Fibroblast of pulmonary artery (primary cell): ENCODE results near the gene FXYD1.

Experiments used
- DNase-seq: peaks from one replicate; pipeline ENCODE4 v3.0.0-alpha.2; 2010; ENCODE audit warnings: low read depth
- H3K4me3 ChIP-seq: replicated peaks from 2 replicates; pipeline ENCODE4 v1.5.1; 2011; ENCODE audit warnings: low read depth, mild to moderate bottlenecking, control low read depth, low read length, moderate library complexity
- TF ChIP-seq, protein P1 (sequence below): IDR thresholded peaks from 2 replicates; pipeline ENCODE4 v1.5.1; 2011; ENCODE audit warnings: mild to moderate bottlenecking, control low read depth, low read length, inconsistent platforms; ENCODE audit errors: missing control alignments

Gene FXYD1

GRCh38 chr19:35140207-35140961, 1.8 kb downstream of the FXYD1 start:
- no peak for DNase-seq
- TF ChIP-seq, protein P1, sequence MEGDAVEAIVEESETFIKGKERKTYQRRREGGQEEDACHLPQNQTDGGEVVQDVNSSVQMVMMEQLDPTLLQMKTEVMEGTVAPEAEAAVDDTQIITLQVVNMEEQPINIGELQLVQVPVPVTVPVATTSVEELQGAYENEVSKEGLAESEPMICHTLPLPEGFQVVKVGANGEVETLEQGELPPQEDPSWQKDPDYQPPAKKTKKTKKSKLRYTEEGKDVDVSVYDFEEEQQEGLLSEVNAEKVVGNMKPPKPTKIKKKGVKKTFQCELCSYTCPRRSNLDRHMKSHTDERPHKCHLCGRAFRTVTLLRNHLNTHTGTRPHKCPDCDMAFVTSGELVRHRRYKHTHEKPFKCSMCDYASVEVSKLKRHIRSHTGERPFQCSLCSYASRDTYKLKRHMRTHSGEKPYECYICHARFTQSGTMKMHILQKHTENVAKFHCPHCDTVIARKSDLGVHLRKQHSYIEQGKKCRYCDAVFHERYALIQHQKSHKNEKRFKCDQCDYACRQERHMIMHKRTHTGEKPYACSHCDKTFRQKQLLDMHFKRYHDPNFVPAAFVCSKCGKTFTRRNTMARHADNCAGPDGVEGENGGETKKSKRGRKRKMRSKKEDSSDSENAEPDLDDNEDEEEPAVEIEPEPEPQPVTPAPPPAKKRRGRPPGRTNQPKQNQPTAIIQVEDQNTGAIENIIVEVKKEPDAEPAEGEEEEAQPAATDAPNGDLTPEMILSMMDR = no peak
- H3K4me3 ChIP-seq = no peak overlapping the region

- peak; percentile 89 for DNase-seq
- TF ChIP-seq, protein P1 = peak; percentile 38
- peak overlapping the region; percentile 17 for H3K4me3 ChIP-seq
These were observed 2.6 kb downstream of the FXYD1 start for GRCh38 chr19:35140962-35141836.

DNA sequence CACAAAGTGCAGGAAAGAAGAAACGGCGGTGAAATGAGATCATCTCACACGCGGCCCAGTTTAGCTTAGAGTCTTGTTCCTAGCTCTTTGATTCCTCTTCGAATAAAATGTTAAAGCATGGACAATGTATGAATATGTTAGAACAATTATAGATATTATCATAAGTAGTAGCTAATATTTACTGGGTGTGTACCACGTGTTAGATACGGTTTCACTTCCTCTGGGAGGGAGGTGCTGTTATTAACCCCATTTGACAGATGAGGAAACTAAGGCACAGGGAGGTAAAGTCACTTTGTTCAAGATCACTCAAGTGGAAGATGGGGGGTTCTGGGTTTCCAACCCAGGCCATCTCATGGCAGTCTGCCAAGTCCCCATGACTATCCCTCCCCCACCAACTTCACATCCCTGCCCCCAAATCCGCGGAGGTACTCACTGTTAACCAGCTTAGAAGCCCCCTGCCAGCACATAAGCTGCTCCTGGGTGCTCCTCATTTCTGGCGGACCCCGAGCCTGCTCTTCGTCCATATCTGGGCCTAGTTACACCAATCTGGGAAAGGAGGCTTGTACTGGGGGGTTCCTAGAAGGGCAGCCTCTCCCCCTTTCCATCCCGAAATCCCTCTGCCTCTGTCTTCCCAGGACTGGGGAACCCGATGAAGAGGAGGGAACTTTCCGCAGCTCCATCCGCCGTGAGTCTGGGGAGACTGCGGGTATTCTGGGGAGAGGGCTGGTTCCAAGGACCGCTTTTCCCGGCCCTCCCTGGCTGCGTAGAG, 3.4 kb downstream of the FXYD1 start:
- TF ChIP-seq, protein P1 = no peak
- no peak for DNase-seq
- no peak overlapping the region for H3K4me3 ChIP-seq

- DNase-seq = peak; percentile 52
- H3K4me3 ChIP-seq = no peak overlapping the region
- TF ChIP-seq, protein P1 = peak; percentile 38
These were observed 4.1 kb downstream of the FXYD1 start for GRCh38 chr19:35142606-35143230.

- TF ChIP-seq, protein P1 = no peak
- H3K4me3 ChIP-seq = no peak within 1 kb of the TSS
- no peak for DNase-seq
These were observed 4.6 kb downstream of the FXYD1 start, which contains the start of gene FXYD7 for GRCh38 chr19:35143231-35143715. Gene FXYD7 (plus strand): TSS chr19:35143255. CDS start chr19:35143334, 79 bp downstream.

- no peak overlapping the region for H3K4me3 ChIP-seq
- TF ChIP-seq, protein P1 = no peak
- no peak for DNase-seq
These were observed 5.2 kb downstream of the FXYD1 start for GRCh38 chr19:35143818-35144217.
